GM10248 (cell line): ENCODE results near the gene AKAP6.

Experiments used
- CTCF ChIA-PET: fragments of 300-600 bp; sonication (Branson Sonifier 250); formaldehyde crosslinking; extraction: SDS; loops from one replicate; lab custom pipeline; 2021; ENCODE audit warnings: antibody characterized with exemption; lab: Yijun Ruan, JAX
- POLR2A ChIA-PET: fragments of 350-650 bp; sonication (Branson Sonifier 250); formaldehyde crosslinking; extraction: SDS; loops from one replicate; lab custom pipeline; 2020; ENCODE audit warnings: antibody characterized with exemption; lab: Yijun Ruan, JAX
- DNase-seq: peaks from one replicate; pipeline ENCODE4 v3.0.0; 2012; ENCODE audit errors: extremely low spot score
- CTCF ChIP-seq: IDR thresholded peaks from 2 replicates; pipeline ENCODE4 v1.5.1; 2012; ENCODE audit warnings: mild to moderate bottlenecking, low read depth; ENCODE audit errors: extremely low read depth, missing control alignments, control extremely low read depth

The AKAP6 gene

GRCh38 chr14:32677129-32677780 lies 348.2 kb downstream of the AKAP6 start:
- ChIA-PET CTCF (no interaction called here), POLR2A (no interaction called here)
- no peak for DNase-seq
- TF ChIP-seq CTCF, result no peak

DNA sequence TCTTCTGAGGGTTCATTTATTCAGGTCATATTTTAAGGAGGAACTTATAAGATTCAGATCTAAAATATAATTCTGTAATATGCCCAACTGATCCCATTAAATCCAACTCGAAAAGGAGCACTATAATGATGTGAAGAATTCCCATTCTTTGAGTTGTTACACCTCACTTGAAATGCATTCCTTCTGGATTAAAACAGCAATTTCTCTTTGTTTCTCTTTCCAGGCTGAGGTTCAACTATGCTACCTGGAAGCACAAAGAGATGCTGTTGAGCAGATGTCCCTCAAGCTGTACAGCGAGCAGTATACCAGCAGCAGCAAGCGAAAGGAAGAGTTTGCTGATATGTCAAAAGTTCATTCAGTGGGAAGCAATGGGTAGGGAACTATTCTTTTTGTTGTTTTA lies 349.0 kb downstream of the AKAP6 start:
- POLR2A ChIA-PET, result no interaction called here
- no peak for TF ChIP-seq CTCF
- no peak for DNase-seq
- CTCF ChIA-PET, result no interaction called here

GRCh38 chr14:32679927-32680612 lies 351.0 kb downstream of the AKAP6 start:
- CTCF ChIA-PET, result interaction anchor here (1.1 kb wide), 1 partner anchor 33 kb away, joined by 3 read pairs; no protein-coding TSS in a partner anchor
- DNase-seq, result no peak
- POLR2A ChIA-PET, result no interaction called here
- TF ChIP-seq CTCF, result no peak

DNA sequence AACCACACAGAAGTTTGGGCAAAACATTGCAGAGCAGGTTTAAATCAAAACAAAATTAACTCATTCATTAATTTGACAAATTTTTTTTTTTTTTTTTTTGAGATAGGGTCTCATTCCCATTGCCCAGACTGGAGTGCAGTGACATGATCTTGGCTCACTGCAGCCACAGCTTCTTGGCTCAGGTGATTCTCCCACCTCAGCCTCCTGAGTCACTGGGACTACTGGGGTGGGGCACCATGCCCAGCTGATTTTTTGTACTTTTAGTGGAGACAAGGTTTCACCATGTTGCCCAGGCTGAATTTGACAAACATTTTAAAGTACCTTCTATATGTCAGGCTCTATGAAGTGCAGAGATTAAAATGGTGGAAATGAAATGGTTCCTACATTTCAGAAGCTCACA lies 352.5 kb downstream of the AKAP6 start:
- no peak for DNase-seq
- CTCF ChIA-PET, result interaction anchor here (1.5 to 1.8 kb wide), 3 partner anchors 9 to 1111 kb away, joined by 3 to 4 read pairs (median 3); no protein-coding TSS in a partner anchor
- TF ChIP-seq CTCF, result no peak
- POLR2A ChIA-PET, result no interaction called here

DNA sequence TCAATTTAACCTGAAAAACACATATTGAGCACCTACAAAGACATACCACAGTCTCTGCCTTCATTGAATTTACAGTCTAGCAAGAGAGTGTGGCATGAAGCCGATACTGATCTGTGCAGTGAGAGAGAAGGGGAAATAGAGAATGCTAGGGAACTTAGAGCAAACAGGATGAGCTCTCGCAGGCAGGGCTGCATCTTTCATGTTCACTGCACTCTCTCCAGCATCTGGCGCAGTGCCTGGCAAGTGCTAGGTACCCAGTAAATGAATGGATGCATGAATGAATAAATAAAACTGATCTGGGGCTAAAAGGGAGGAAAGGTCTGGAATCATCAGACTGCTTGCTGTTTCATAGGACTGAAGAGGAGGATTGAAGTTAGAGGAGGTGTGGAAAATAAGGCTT lies 353.1 kb downstream of the AKAP6 start:
- CTCF ChIA-PET, result interaction anchor here (1.5 to 1.8 kb wide), 3 partner anchors 9 to 1110 kb away, joined by 3 to 4 read pairs (median 3); no protein-coding TSS in a partner anchor
- DNase-seq, result no peak
- no peak for TF ChIP-seq CTCF
- POLR2A ChIA-PET, result no interaction called here

GRCh38 chr14:32683679-32684078 lies 354.6 kb downstream of the AKAP6 start:
- CTCF ChIA-PET, result no interaction called here
- POLR2A ChIA-PET, result no interaction called here
- no peak for TF ChIP-seq CTCF
- DNase-seq, result peak; percentile 20
